OCI-LY1 (cell line): Measurements from ENCODE around the gene BAD.

Source experiments
- H2AFZ ChIP-seq: fragments of 200-600 bp; sonication (generic), shearing (Covaris generic); 2 replicates; pipeline ENCODE4 v1.6.0; 2014; ENCODE audit warnings: antibody characterized with exemption, mild to moderate bottlenecking, low read length
- H3F3A ChIP-seq: fragments of 200-600 bp; sonication (generic), shearing (Covaris generic); 2 replicates; pipeline ENCODE4 v1.6.0; 2014; ENCODE audit warnings: mild to moderate bottlenecking, antibody characterized with exemption, low read length, moderate library complexity; ENCODE audit not compliant: insufficient read depth
- H3K27ac ChIP-seq: fragments of 200-600 bp; sonication (generic); 2 replicates; pipeline ENCODE4 v1.5.1; 2014; ENCODE audit warnings: low read length, mixed run types, mild to moderate bottlenecking, low read depth; ENCODE audit not compliant: poor library complexity, severe bottlenecking
- H3K27me3 ChIP-seq: fragments of 200-600 bp; sonication (generic); 2 replicates; pipeline ENCODE4 v1.6.0; 2014; ENCODE audit warnings: antibody characterized with exemption, mild to moderate bottlenecking, low read length, moderate library complexity; ENCODE audit not compliant: insufficient read depth
- H3K36me3 ChIP-seq: fragments of 200-600 bp; sonication (generic); 2 replicates; pipeline ENCODE4 v1.6.1; 2014; ENCODE audit warnings: mild to moderate bottlenecking, antibody characterized with exemption, low read length, moderate library complexity, mixed read lengths; ENCODE audit not compliant: insufficient read depth
- H3K4me1 ChIP-seq: fragments of 200-600 bp; sonication (generic); 2 replicates; pipeline ENCODE4 v1.5.1; 2014; ENCODE audit warnings: mild to moderate bottlenecking, low read length, moderate library complexity; ENCODE audit not compliant: insufficient read depth, severe bottlenecking
- H3K4me2 ChIP-seq: fragments of 200-600 bp; sonication (generic), shearing (Covaris generic); 2 replicates; pipeline ENCODE4 v1.6.1; 2014; ENCODE audit warnings: low read length
- H3K4me3 ChIP-seq: fragments of 200-600 bp; sonication (generic); 2 replicates; pipeline ENCODE4 v1.5.1; 2014; ENCODE audit warnings: low read length, low read depth, mild to moderate bottlenecking, mixed read lengths; ENCODE audit not compliant: poor library complexity, severe bottlenecking
- H3K79me2 ChIP-seq: fragments of 200-600 bp; shearing (Covaris generic); 2 replicates; pipeline ENCODE4 v1.6.1; 2016; ENCODE audit warnings: mixed run types, low read length, mixed read lengths; ENCODE audit not compliant: insufficient read depth
- H3K9ac ChIP-seq: fragments of 200-600 bp; sonication (generic), shearing (Covaris generic); 2 replicates; pipeline ENCODE4 v1.6.1; 2014; ENCODE audit warnings: mild to moderate bottlenecking, low read length, mixed read lengths
- H3K9me2 ChIP-seq: fragments of 200-600 bp; sonication (generic), shearing (Covaris generic); 2 replicates; pipeline ENCODE4 v1.6.1; 2014; ENCODE audit warnings: low read depth, mild to moderate bottlenecking, low read length, mixed read lengths
- H3K9me3 ChIP-seq: fragments of 200-600 bp; shearing (Covaris generic); 2 replicates; pipeline ENCODE4 v1.6.1; 2014; ENCODE audit warnings: low read length, mixed read lengths
- H4K20me1 ChIP-seq: fragments of 200-600 bp; sonication (generic), shearing (Covaris generic); 2 replicates; pipeline ENCODE4 v1.6.0; 2016; ENCODE audit warnings: mild to moderate bottlenecking, low read length; ENCODE audit not compliant: insufficient read depth
- CTCF ChIP-seq: fragments of 200-600 bp; sonication (generic), shearing (Covaris generic); IDR thresholded peaks from 2 replicates; pipeline ENCODE4 v1.5.1; 2017; ENCODE audit warnings: mild to moderate bottlenecking, antibody characterized with exemption, low read length, moderate library complexity, mixed read lengths
- EZH2 ChIP-seq: fragments of 200-600 bp; sonication (generic), shearing (Covaris generic); IDR thresholded peaks from 2 replicates; pipeline ENCODE4 v1.8.0; 2017; ENCODE audit warnings: borderline replicate concordance, mixed run types, mild to moderate bottlenecking, antibody characterized with exemption, low read length, moderate library complexity, mixed read lengths

BAD gene

GRCh38 chr11:64289002-64289564 lies 4.6 kb upstream of the BAD start:
- Histone ChIP-seq H3K27me3 (peaks cover 8% of the 10 kb centered on the region; the same call in 1 of the 2 replicates), H3K4me1 (peaks cover 9% of the 10 kb centered on the region), H3K9me2 (no peaks in the 10 kb centered on the region), H3K4me2 (no peak overlapping the region), H3K36me3 (no peaks in the 10 kb centered on the region), H4K20me1 (no peaks in the 10 kb centered on the region), H3K9ac (no peak overlapping the region), H3F3A (no peaks in the 10 kb centered on the region), H3K4me3 (no peak overlapping the region), H3K79me2 (no peaks in the 10 kb centered on the region), H3K27ac (no peak overlapping the region), H2AFZ (no peak overlapping the region), H3K9me3 (no peaks in the 10 kb centered on the region)
- no peak for TF ChIP-seq CTCF
- no peak for TF ChIP-seq EZH2

- H3K79me2 ChIP-seq: no peaks in the 10 kb centered on the region
- no peak overlapping the region for H2AFZ ChIP-seq
- H3K9ac ChIP-seq: no peak overlapping the region
- H3K4me1 ChIP-seq: peaks cover 16% of the 10 kb centered on the region
- no peak for TF ChIP-seq CTCF
- no peak for TF ChIP-seq EZH2
- no peak overlapping the region for H3K4me2 ChIP-seq
- H3K27me3 ChIP-seq: peaks cover 8% of the 10 kb centered on the region; the same call in 1 of the 2 replicates
- peaks cover under 1% of the 10 kb centered on the region; the same call in 1 of the 2 replicates for H3K36me3 ChIP-seq
- H3K9me3 ChIP-seq: no peaks in the 10 kb centered on the region
- no peaks in the 10 kb centered on the region for H4K20me1 ChIP-seq
- H3K27ac ChIP-seq: no peak overlapping the region
- H3K4me3 ChIP-seq: no peak overlapping the region
- H3K9me2 ChIP-seq: no peaks in the 10 kb centered on the region
- no peaks in the 10 kb centered on the region for H3F3A ChIP-seq
Observed at GRCh38 chr11:64288353-64288750, 3.9 kb upstream of the BAD start.

- Histone ChIP-seq H4K20me1 (no peaks in the 10 kb centered on the region), H3K27ac (no peak overlapping the region), H3K9me3 (no peaks in the 10 kb centered on the region), H3K4me3 (no peak overlapping the region), H3K79me2 (no peaks in the 10 kb centered on the region), H3K9ac (no peak overlapping the region), H3K27me3 (peaks cover 8% of the 10 kb centered on the region; the same call in 1 of the 2 replicates), H3K4me2 (no peak overlapping the region), H3F3A (no peaks in the 10 kb centered on the region), H3K4me1 (peaks cover 17% of the 10 kb centered on the region), H3K36me3 (peaks cover 6% of the 10 kb centered on the region; the same call in 1 of the 2 replicates), H2AFZ (no peak overlapping the region), H3K9me2 (no peaks in the 10 kb centered on the region)
- TF ChIP-seq CTCF (no peak), EZH2 (no peak)
Observed at GRCh38 chr11:64287676-64288352, 3.3 kb upstream of the BAD start.
